Thoracic aorta (tissue), 2 donors: ENCODE data around the gene PIGN. TPM values are rescaled to one million over a fixed set of nuclear protein-coding genes. Genes with fewer than 3 reads are reported as not detected.

Source experiments
- ATAC-seq: fragments of 150-250 bp; one replicate; pipeline ENCODE4 v1.8.0; 2017; ENCODE audit warnings: low read depth; ENCODE audit not compliant: insufficient number of reproducible peaks, low FRiP score
- DNase-seq: peaks from one replicate; pipeline ENCODE4 v3.0.0-alpha.2; 2020; ENCODE audit warnings: low spot score
- H3K27ac ChIP-seq, 2 donors: fragments of 200-600 bp; sonication (generic); 1 replicate in 1 of 2; 2 replicates in 1 of 2; pipeline ENCODE4 v1.5.1; 2016; ENCODE audit warnings: mild to moderate bottlenecking in 2 of 2, moderate library complexity in 2 of 2
- H3K27me3 ChIP-seq: fragments of 200-600 bp; sonication (generic); replicated peaks from 2 replicates; pipeline ENCODE4 v1.6.0; 2016; ENCODE audit warnings: mild to moderate bottlenecking; ENCODE audit not compliant: insufficient read depth
- H3K36me3 ChIP-seq: fragments of 200-600 bp; sonication (generic); one replicate; pipeline ENCODE4 v1.5.1; 2016
- H3K4me1 ChIP-seq, 2 donors: fragments of 200-600 bp; sonication (generic); 1 replicate in 1 of 2; 2 replicates in 1 of 2; pipeline versions ENCODE4 v1.5.1 to v1.6.0; 2016; ENCODE audit warnings: low read depth in 2 of 2, mild to moderate bottlenecking in 1 of 2; ENCODE audit not compliant: control insufficient read depth in 1 of 2
- H3K4me3 ChIP-seq: fragments of 200-600 bp; sonication (generic); 2 replicates; pipeline ENCODE4 v1.5.1; 2016; ENCODE audit warnings: mild to moderate bottlenecking
- H3K9me3 ChIP-seq: fragments of 200-600 bp; sonication (generic); 2 replicates; pipeline ENCODE4 v1.5.1; 2016
- CTCF ChIP-seq: fragments of 200-600 bp; sonication (generic); IDR thresholded peaks from one replicate; pipeline ENCODE4 v1.5.1; 2019; ENCODE audit warnings: antibody characterized with exemption
- total RNA-seq, 2 donors: library from RNA; depleted of rRNA; stranded (reverse); fragments of >200 nt; gene quantifications; one replicate each; pipeline versions ENCODE4 v1.1.0 to v1.2.3, GENCODE V29; 2016

PIGN gene
- total RNA-seq, 2 donors from 2014 or later: 24.2 to 31.8 TPM

- Histone ChIP-seq H3K36me3 (no peaks in the 10 kb centered on the region), H3K27ac (no peak overlapping the region), H3K27me3 (no peaks in the 10 kb centered on the region), H3K9me3 (no peaks in the 10 kb centered on the region), H3K4me1 (no peaks in the 10 kb centered on the region), H3K4me3 (no peak overlapping the region)
- DNase-seq (no peak), ATAC-seq (no peak)
- no peak for TF ChIP-seq CTCF
These were observed 34.0 kb downstream of the PIGN start for GRCh38 chr18:62152844-62153243.

GRCh38 chr18:62151068-62151771, 35.6 kb downstream of the PIGN start:
- ATAC-seq (no peak), DNase-seq (no peak)
- Histone ChIP-seq H3K9me3 (no peaks in the 10 kb centered on the region), H3K36me3 (no peaks in the 10 kb centered on the region), H3K4me3 (no peak overlapping the region), H3K27me3 (no peaks in the 10 kb centered on the region), H3K27ac (no peak overlapping the region), H3K4me1 (no peaks in the 10 kb centered on the region)
- no peak for TF ChIP-seq CTCF

- no peak for TF ChIP-seq CTCF
- DNase-seq: no peak
- ATAC-seq: no peak
- H3K27me3 ChIP-seq: no peaks in the 10 kb centered on the region
- H3K4me1 ChIP-seq: no peaks in the 10 kb centered on the region
- H3K27ac ChIP-seq: no peak overlapping the region
- no peak overlapping the region for H3K4me3 ChIP-seq
- peaks cover 5% of the 10 kb centered on the region for H3K36me3 ChIP-seq
- no peaks in the 10 kb centered on the region for H3K9me3 ChIP-seq
These were observed 42.5 kb downstream of the PIGN start for GRCh38 chr18:62144338-62144737.

GRCh38 chr18:62140259-62140658, 46.6 kb downstream of the PIGN start:
- Histone ChIP-seq H3K36me3 (peaks cover 9% of the 10 kb centered on the region), H3K9me3 (no peaks in the 10 kb centered on the region), H3K4me3 (no peak overlapping the region), H3K27ac (no peak overlapping the region), H3K27me3 (no peaks in the 10 kb centered on the region), H3K4me1 (no peaks in the 10 kb centered on the region)
- ATAC-seq: no peak
- DNase-seq: no peak
- no peak for TF ChIP-seq CTCF

GRCh38 chr18:62138461-62139235, 48.2 kb downstream of the PIGN start:
- Histone ChIP-seq H3K4me3 (no peak overlapping the region), H3K9me3 (no peaks in the 10 kb centered on the region), H3K4me1 (no peaks in the 10 kb centered on the region), H3K36me3 (peaks cover 5% of the 10 kb centered on the region), H3K27ac (no peak overlapping the region), H3K27me3 (no peaks in the 10 kb centered on the region)
- ATAC-seq: no peak
- DNase-seq: no peak
- no peak for TF ChIP-seq CTCF
